RCC 7860 (cell line): Measurements from ENCODE around the gene XXYLT1.
"Not testable (repeated sequence)": the region's sequence is repeated elsewhere in the genome, so short reads cannot be mapped to it uniquely, and the experiment has no call there.

Source experiments
- DNase-seq: peaks from one replicate; pipeline ENCODE4 v3.0.0-alpha.2; 2015; ENCODE audit warnings: low spot score
- FAIRE-seq: peaks from 2 replicates; lab custom pipeline; 2012; peaks lifted over from hg19 to GRCh38; lab: Jason Lieb, UNC

XXYLT1 gene

GRCh38 chr3:195102609-195103467 lies 168.1 kb downstream of the XXYLT1 start:
- FAIRE-seq: peak; percentile 89
- DNase-seq: peak; percentile 92

GRCh38 chr3:195101927-195102608 lies 168.9 kb downstream of the XXYLT1 start:
- FAIRE-seq (no peak), DNase-seq (no peak)

GRCh38 chr3:195101001-195101583 lies 169.9 kb downstream of the XXYLT1 start:
- DNase-seq (no peak), FAIRE-seq (no peak)

- DNase-seq (no peak), FAIRE-seq (no peak)
These were observed 170.8 kb downstream of the XXYLT1 start for GRCh38 chr3:195099951-195100785.

- no peak for FAIRE-seq
- no peak for DNase-seq
These were observed 172.0 kb downstream of the XXYLT1 start for GRCh38 chr3:195098741-195099525.

GRCh38 chr3:195097331-195098255 lies 173.4 kb downstream of the XXYLT1 start:
- no peak for FAIRE-seq
- DNase-seq: no peak

- FAIRE-seq: no peak
- DNase-seq: no peak
These were observed 174.3 kb downstream of the XXYLT1 start for GRCh38 chr3:195096484-195097330.

- DNase-seq: no peak
- no peak for FAIRE-seq
These were observed 174.9 kb downstream of the XXYLT1 start for GRCh38 chr3:195096053-195096452.

GRCh38 chr3:195095704-195096036 lies 175.3 kb downstream of the XXYLT1 start:
- DNase-seq: peak; percentile 20
- FAIRE-seq: no peak

- no peak for DNase-seq
- no peak for FAIRE-seq
These were observed 175.8 kb downstream of the XXYLT1 start for GRCh38 chr3:195095035-195095703.

GRCh38 chr3:195094191-195094921 lies 176.6 kb downstream of the XXYLT1 start:
- FAIRE-seq: no peak
- peak; percentile 7 for DNase-seq

- DNase-seq (no peak), FAIRE-seq (no peak)
These were observed 177.2 kb downstream of the XXYLT1 start for GRCh38 chr3:195093731-195094130.

- not testable (repeated sequence) for DNase-seq, FAIRE-seq
These were observed 182.9 kb downstream of the XXYLT1 start for GRCh38 chr3:195087840-195088601.

GRCh38 chr3:195087328-195087727 lies 183.6 kb downstream of the XXYLT1 start:
- no peak for DNase-seq
- no peak for FAIRE-seq

GRCh38 chr3:195086885-195087284 lies 184.1 kb downstream of the XXYLT1 start:
- no peak for DNase-seq
- no peak for FAIRE-seq

- DNase-seq: no peak
- FAIRE-seq: no peak
These were observed 184.6 kb downstream of the XXYLT1 start for GRCh38 chr3:195086341-195086740.
